H1 (cell line): Measurements from ENCODE around the gene AFF1. TPM values are rescaled to one million over a fixed set of nuclear protein-coding genes. Genes with fewer than 3 reads are reported as not detected.

Experiments
- CTCF ChIA-PET: fragments of 300-600 bp; sonication (Branson Sonifier 250); formaldehyde crosslinking; loops from one replicate; lab custom pipeline; 2021; ENCODE audit not compliant: partially characterized antibody; lab: Charles Lee
- POLR2A ChIA-PET: fragments of 300-600 bp; sonication (Branson Sonifier 250); formaldehyde crosslinking; loops from one replicate; lab custom pipeline; 2021; ENCODE audit warnings: inconsistent platforms; ENCODE audit not compliant: partially characterized antibody; lab: Charles Lee
- DNase-seq, 2 experiments: peaks; one replicate each; pipeline versions ENCODE4 v3.0.0 to v3.0.0-alpha.2; 2010 to 2022; ENCODE audit warnings: low spot score in 2 of 2, low read depth in 1 of 2, mixed read lengths in 1 of 2
- FAIRE-seq: peaks from 2 replicates; lab custom pipeline; 2011; peaks lifted over from hg19 to GRCh38; lab: Jason Lieb, UNC
- H2AFZ ChIP-seq: 2 replicates; pipeline ENCODE4 v1.8.1; 2012; ENCODE audit warnings: low read length, inconsistent platforms
- H2AK5ac ChIP-seq: 2 replicates; pipeline ENCODE4 v1.6.1; 2013; ENCODE audit warnings: low read depth, low read length
- H2BK120ac ChIP-seq: replicated peaks from 2 replicates; pipeline ENCODE3; 2013; ENCODE audit warnings: low read depth, low read length, inconsistent platforms
- H2BK12ac ChIP-seq: 2 replicates; pipeline ENCODE4 v1.6.1; 2013; ENCODE audit warnings: low read depth, low read length
- H2BK15ac ChIP-seq: 2 replicates; pipeline ENCODE4 v1.6.1; 2013; ENCODE audit warnings: low read length
- H2BK20ac ChIP-seq: 2 replicates; pipeline ENCODE4 v1.6.1; 2013; ENCODE audit warnings: low read length
- H2BK5ac ChIP-seq: 2 replicates; pipeline ENCODE4 v1.6.1; 2013; ENCODE audit warnings: low read depth, low read length
- H3K14ac ChIP-seq: 2 replicates; pipeline ENCODE4 v1.6.1; 2013; ENCODE audit warnings: inconsistent platforms; ENCODE audit not compliant: insufficient read length
- H3K18ac ChIP-seq: 2 replicates; pipeline ENCODE4 v1.6.1; 2013; ENCODE audit warnings: low read length; ENCODE audit errors: extremely low read depth
- H3K23ac ChIP-seq: 2 replicates; pipeline ENCODE4 v1.6.1; 2013; ENCODE audit warnings: inconsistent platforms; ENCODE audit not compliant: insufficient read length
- H3K23me2 ChIP-seq: 2 replicates; pipeline ENCODE4 v1.6.1; 2013; ENCODE audit warnings: low read depth, low read length
- H3K27ac ChIP-seq: 2 replicates; pipeline ENCODE4 v1.6.1; 2011; ENCODE audit warnings: low read depth, low read length, inconsistent platforms
- H3K27me3 ChIP-seq, 4 experiments: replicated peaks in 1 of 4; 1 replicate in 1 of 4; 2 replicates in 3 of 4; pipeline versions ENCODE4 v1.6.1 to v1.8.1; 2011 to 2013; ENCODE audit warnings: low read length in 3 of 4, mild to moderate bottlenecking in 3 of 4, inconsistent platforms in 2 of 4, mixed read lengths in 2 of 4, moderate library complexity in 1 of 4; ENCODE audit not compliant: control insufficient read depth in 3 of 4, insufficient read depth in 3 of 4; ENCODE audit errors: extremely low read depth in 1 of 4
- H3K36me3 ChIP-seq, 4 experiments: 2 replicates each; pipeline versions ENCODE4 v1.6.1 to v1.8.1; 2011 to 2013; ENCODE audit warnings: mild to moderate bottlenecking in 4 of 4, low read length in 3 of 4, moderate library complexity in 2 of 4, control low read depth in 1 of 4, inconsistent platforms in 1 of 4; ENCODE audit not compliant: insufficient read depth in 4 of 4, control insufficient read depth in 2 of 4
- H3K4ac ChIP-seq: replicated peaks from 2 replicates; pipeline ENCODE3; 2013; ENCODE audit warnings: low read length, low read depth, mixed read lengths, inconsistent platforms; ENCODE audit not compliant: insufficient read length
- H3K4me1 ChIP-seq, 4 experiments: replicated peaks in 1 of 4; 1 replicate in 1 of 4; 2 replicates in 3 of 4; pipeline versions ENCODE4 v1.6.1 to v1.8.1; 2011 to 2013; ENCODE audit warnings: low read length in 3 of 4, inconsistent platforms in 2 of 4, mixed read lengths in 1 of 4; ENCODE audit not compliant: insufficient read depth in 4 of 4, control insufficient read depth in 3 of 4
- H3K4me2 ChIP-seq, 2 experiments: 2 replicates each; pipeline versions ENCODE4 v1.6.1 to v1.8.1; 2011 to 2013; ENCODE audit warnings: low read depth in 2 of 2, low read length in 2 of 2, control low read depth in 1 of 2, inconsistent platforms in 1 of 2, mild to moderate bottlenecking in 1 of 2; ENCODE audit not compliant: insufficient read depth in 1 of 2
- H3K4me3 ChIP-seq, 4 experiments: fragments of 200-600, 300-600 bp in 1 of 4; sonication (generic), shearing (Covaris generic), sonication (Bioruptor Twin) in 1 of 4; 2 replicates each; pipeline versions ENCODE4 v1.5.1 to v1.8.1; 2011 to 2016; ENCODE audit warnings: low read length in 4 of 4, low read depth in 3 of 4, control low read depth in 2 of 4, inconsistent platforms in 2 of 4, mild to moderate bottlenecking in 2 of 4, mixed read lengths in 1 of 4, moderate library complexity in 1 of 4; ENCODE audit not compliant: insufficient read depth in 2 of 4; ENCODE audit errors: extremely low read depth in 1 of 4
- H3K56ac ChIP-seq: replicated peaks from 2 replicates; pipeline ENCODE3; 2013; ENCODE audit warnings: low read depth, mild to moderate bottlenecking, mixed read lengths, low read length, inconsistent platforms; ENCODE audit not compliant: insufficient read length
- H3K79me1 ChIP-seq: 2 replicates; pipeline ENCODE4 v1.6.1; 2013; ENCODE audit warnings: low read depth, low read length, control low read depth
- H3K79me2 ChIP-seq, 2 experiments: 2 replicates each; pipeline versions ENCODE4 v1.6.1 to v1.8.1; 2012 to 2013; ENCODE audit warnings: low read length in 2 of 2, mild to moderate bottlenecking in 2 of 2, inconsistent platforms in 1 of 2; ENCODE audit not compliant: insufficient read depth in 2 of 2, control insufficient read depth in 1 of 2
- H3K9ac ChIP-seq, 4 experiments: replicated peaks in 1 of 4; 1 replicate in 1 of 4; 2 replicates in 3 of 4; pipeline versions ENCODE4 v1.6.1 to v1.8.1; 2011 to 2013; ENCODE audit warnings: low read depth in 3 of 4, low read length in 3 of 4, control low read depth in 2 of 4, mild to moderate bottlenecking in 2 of 4, moderate library complexity in 2 of 4, inconsistent platforms in 1 of 4; ENCODE audit errors: extremely low read depth in 1 of 4
- H3K9me3 ChIP-seq, 2 experiments: 2 replicates each; pipeline versions ENCODE4 v1.6.1 to v1.8.1; 2012 to 2013; ENCODE audit warnings: mild to moderate bottlenecking in 2 of 2, moderate library complexity in 2 of 2, control low read depth in 1 of 2, inconsistent platforms in 1 of 2, low read depth in 1 of 2, low read length in 1 of 2, mixed read lengths in 1 of 2; ENCODE audit not compliant: insufficient read depth in 2 of 2
- H4K20me1 ChIP-seq, 2 experiments: replicated peaks in 1 of 2; 2 replicates each; pipeline versions ENCODE3 to v1.8.1; 2011 to 2013; ENCODE audit warnings: inconsistent platforms in 2 of 2, low read length in 2 of 2, mild to moderate bottlenecking in 1 of 2; ENCODE audit not compliant: insufficient read depth in 2 of 2, control insufficient read depth in 1 of 2
- H4K5ac ChIP-seq: 2 replicates; pipeline ENCODE4 v1.6.1; 2013; ENCODE audit warnings: low read length, low read depth, mixed read lengths, inconsistent platforms; ENCODE audit not compliant: insufficient read length
- H4K8ac ChIP-seq: 2 replicates; pipeline ENCODE4 v1.8.0; 2013; ENCODE audit warnings: mild to moderate bottlenecking, moderate library complexity, low read length, inconsistent platforms; ENCODE audit not compliant: insufficient read depth; ENCODE audit errors: extremely low read depth
- H4K91ac ChIP-seq: replicated peaks from 2 replicates; pipeline ENCODE3; 2013; ENCODE audit warnings: low read length, mixed read lengths, inconsistent platforms; ENCODE audit not compliant: insufficient read length
- CBX5 ChIP-seq: fragments of 300-800, 300-1000 bp; sonication (generic); IDR thresholded peaks from 2 replicates; pipeline ENCODE4 v1.7.1; 2016; ENCODE audit warnings: antibody characterized with exemption, low read length, low read depth
- PHF8 ChIP-seq: fragments of 200-600 bp; sonication (generic); conservative IDR thresholded peaks from 2 replicates; pipeline ENCODE4 v1.7.1; 2012; ENCODE audit warnings: low read depth, mild to moderate bottlenecking, inconsistent platforms, low read length, moderate library complexity
- POU5F1 ChIP-seq: IDR thresholded peaks from 2 replicates; pipeline ENCODE4 v1.6.1; 2011; ENCODE audit warnings: low read depth, mild to moderate bottlenecking, low read length, moderate library complexity
- RBBP5 ChIP-seq: IDR thresholded peaks from 2 replicates; pipeline ENCODE4 v1.7.1; 2012; ENCODE audit warnings: low read depth, mild to moderate bottlenecking, inconsistent platforms, low read length, moderate library complexity, borderline replicate concordance
- RFX5 ChIP-seq: IDR thresholded peaks from 2 replicates; pipeline ENCODE4 v1.6.1; 2011; ENCODE audit warnings: low read depth, low read length, improper control_type of control experiment, borderline replicate concordance
- RNF2 ChIP-seq: fragments of 200-900, 300-1000 bp; sonication (generic); IDR thresholded peaks from 2 replicates; pipeline ENCODE4 v1.7.1; 2016; ENCODE audit warnings: borderline replicate concordance, low read depth, mild to moderate bottlenecking, antibody characterized with exemption, low read length; ENCODE audit not compliant: poor library complexity, severe bottlenecking; ENCODE audit errors: missing control alignments
- SAP30 ChIP-seq: fragments of 300-600 bp; sonication (generic); IDR thresholded peaks from 2 replicates; pipeline ENCODE4 v1.7.1; 2012; ENCODE audit warnings: low read length, moderate library complexity, mild to moderate bottlenecking, inconsistent platforms; ENCODE audit not compliant: insufficient read depth, insufficient replicate concordance
- SIX5 ChIP-seq: IDR thresholded peaks from 2 replicates; pipeline ENCODE4 v1.6.1; 2011; ENCODE audit warnings: mild to moderate bottlenecking, low read depth, low read length
- SRF ChIP-seq: IDR thresholded peaks from 2 replicates; pipeline ENCODE4 v1.6.1; 2011; ENCODE audit warnings: mild to moderate bottlenecking, low read depth, low read length, moderate library complexity
- TCF12 ChIP-seq: IDR thresholded peaks from 2 replicates; pipeline ENCODE4 v1.6.1; 2011; ENCODE audit warnings: low read depth, mild to moderate bottlenecking, low read length
- USF2 ChIP-seq: IDR thresholded peaks from 2 replicates; pipeline ENCODE4 v1.6.1; 2011; ENCODE audit warnings: low read length, improper control_type of control experiment
- WGBS, 2 experiments: shearing (Covaris generic) in 1 of 2; methylation state at CpG; one replicate each; pipeline versions ENCODE4 v1.1.6 to v1.1.7; 2013 to 2015; ENCODE audit warnings: low lambda C conversion rate in 2 of 2, mixed read lengths in 2 of 2, inconsistent platforms in 1 of 2, low coverage in 1 of 2, missing lambda C conversion rate in 1 of 2; ENCODE audit not compliant: insufficient replicate concordance in 2 of 2, insufficient coverage in 1 of 2, insufficient read length in 1 of 2; ENCODE audit errors: extremely low coverage in 1 of 2, missing lambda C conversion rate in 1 of 2; 5-methylcytosine and 5-hydroxymethylcytosine counted together
- polyA plus RNA-seq, 7 experiments: library from polyadenylated mRNA; depleted of rRNA in 3 of 7; stranded (reverse) in 5 of 7; unstranded in 2 of 7; fragments of >200 nt in 5 of 7; fragments of 200-250 nt in 2 of 7; gene quantifications; 1 replicate in 5 of 7; 2 replicates in 1 of 7; 4 replicates in 1 of 7; pipeline versions ENCODE4 v1.2.1 to v1.2.3, GENCODE V29; 2011 to 2013; ENCODE audit warnings: missing spikeins in 2 of 7, mixed read lengths in 2 of 7
- total RNA-seq: library from RNA; stranded (reverse); fragmentation: NEBNext Ultra II Directional; extraction: Animal tissue kit (Norgen Biotek cat#: 25700); gene quantifications from 2 replicates; pipeline ENCODE4 v1.2.1, GENCODE V29; 2021

Gene AFF1
- total and polyA plus RNA-seq, 2 of the 8 experiments (the other 6 are each of a cell fraction or from before 2014, with no cell fraction given): 14.8 to 85.5 TPM

GRCh38 chr4:87130985-87131703 is 196.3 kb downstream of the AFF1 start:
- Histone ChIP-seq H3K18ac (no peak overlapping the region), H2AFZ (no peak overlapping the region), H3K36me3 (peaks cover 20 to 86% (median 62%) of the 10 kb centered on the region in 4 experiments), H4K5ac (no peak overlapping the region), H2BK120ac (no peak overlapping the region), H2BK5ac (no peak overlapping the region), H2BK12ac (no peak overlapping the region), H3K4ac (no peak overlapping the region), H2AK5ac (no peak overlapping the region), H3K4me1 (no peaks in the 10 kb centered on the region), H4K8ac (no peak overlapping the region), H3K4me2 (no peak overlapping the region), H3K27ac (no peak overlapping the region), H3K27me3 (no peaks in the 10 kb centered on the region), H4K91ac (no peak overlapping the region), H3K14ac (no peak overlapping the region), H3K9ac (no peak overlapping the region), H2BK20ac (no peak overlapping the region), H3K56ac (no peak overlapping the region), H3K4me3 (no peak overlapping the region), H3K79me2 (no peaks in the 10 kb centered on the region), H3K23me2 (no peaks in the 10 kb centered on the region), H2BK15ac (no peak overlapping the region), H3K79me1 (no peaks in the 10 kb centered on the region), H4K20me1 (peaks cover 0 to 1% of the 10 kb centered on the region in 2 experiments), H3K23ac (no peak overlapping the region), H3K9me3 (no peaks in the 10 kb centered on the region)
- 93% methylated on average over 7 of the region's 7 CpGs; no CpG with 5 or more reads in 1 of the 2 experiments for WGBS, 2 experiments
- ChIA-PET POLR2A (no interaction called here), CTCF (interaction anchor here (1.0 kb wide), 1 partner anchor 20 kb away, joined by 5 read pairs; no protein-coding TSS in a partner anchor)
- no peak for FAIRE-seq
- no peak for DNase-seq
- TF ChIP-seq PHF8 (no peak), TCF12 (no peak), SIX5 (no peak), CBX5 (no peak), SRF (no peak), USF2 (no peak), RBBP5 (no peak), RNF2 (no peak), SAP30 (no peak), POU5F1 (no peak), RFX5 (no peak)
